Hepatocyte (in vitro differentiated cells): ENCODE measurements around the gene GOSR1. TPM values are rescaled to one million over a fixed set of nuclear protein-coding genes. Genes with fewer than 3 reads are reported as not detected.

Experiments
- DNase-seq: peaks from one replicate; pipeline ENCODE4 v3.0.0-alpha.2; 2016; ENCODE audit warnings: low spot score
- H2AFZ ChIP-seq: fragments of 200-600 bp; sonication (generic); 2 replicates; pipeline ENCODE4 v1.6.0; 2016; ENCODE audit warnings: antibody characterized with exemption, mild to moderate bottlenecking
- H3K27ac ChIP-seq: fragments of 200-600 bp; sonication (generic); 2 replicates; pipeline ENCODE4 v1.5.1; 2016; ENCODE audit warnings: mild to moderate bottlenecking
- H3K27me3 ChIP-seq: fragments of 200-600 bp; sonication (generic); 2 replicates; pipeline ENCODE4 v1.6.1; 2016
- H3K36me3 ChIP-seq: fragments of 200-600 bp; sonication (generic); replicated peaks from 2 replicates; pipeline ENCODE4 v1.5.1; 2016; ENCODE audit warnings: low read depth; ENCODE audit not compliant: insufficient read depth
- H3K4me1 ChIP-seq: fragments of 200-600 bp; sonication (generic); 2 replicates; pipeline ENCODE4 v1.5.1; 2016; ENCODE audit warnings: mild to moderate bottlenecking, moderate library complexity; ENCODE audit not compliant: insufficient read depth
- H3K4me2 ChIP-seq: fragments of 200-600 bp; sonication (generic); 2 replicates; pipeline ENCODE4 v1.6.0; 2016
- H3K4me3 ChIP-seq: fragments of 200-600 bp; sonication (generic); 2 replicates; pipeline ENCODE4 v1.5.1; 2016; ENCODE audit warnings: mild to moderate bottlenecking
- H3K79me2 ChIP-seq: fragments of 200-600 bp; sonication (generic); 2 replicates; pipeline ENCODE4 v1.6.0; 2017; ENCODE audit warnings: mild to moderate bottlenecking
- H3K9me2 ChIP-seq: fragments of 200-600 bp; sonication (generic); replicated peaks from 2 replicates; pipeline ENCODE4 v1.6.0; 2017; ENCODE audit warnings: mild to moderate bottlenecking; ENCODE audit not compliant: insufficient read depth
- H3K9me3 ChIP-seq: fragments of 200-600 bp; sonication (generic); 2 replicates; pipeline ENCODE4 v1.5.1; 2016; ENCODE audit warnings: low read depth, mild to moderate bottlenecking
- H4K20me1 ChIP-seq: fragments of 200-600 bp; sonication (generic); 2 replicates; pipeline ENCODE4 v1.6.0; 2016; ENCODE audit warnings: mild to moderate bottlenecking; ENCODE audit not compliant: insufficient read depth, poor library complexity, severe bottlenecking
- CTCF ChIP-seq: fragments of 200-600 bp; sonication (generic); IDR thresholded peaks from 2 replicates; pipeline ENCODE4 v1.5.1; 2016; ENCODE audit warnings: antibody characterized with exemption, mild to moderate bottlenecking; ENCODE audit not compliant: poor library complexity
- EZH2 ChIP-seq: fragments of 200-600 bp; sonication (generic); IDR thresholded peaks from 2 replicates; pipeline ENCODE4 v1.6.1; 2016; ENCODE audit warnings: antibody characterized with exemption, mild to moderate bottlenecking, borderline replicate concordance
- EZH2phosphoT487 ChIP-seq: fragments of 200-600 bp; sonication (generic); IDR thresholded peaks from one replicate; pipeline ENCODE4 v1.6.1; 2018; ENCODE audit warnings: antibody characterized with exemption, mild to moderate bottlenecking, low read depth, moderate library complexity; ENCODE audit not compliant: unreplicated experiment, severe bottlenecking
- WGBS: methylation state at CpG from one replicate; pipeline ENCODE4 v1.1.6; 2016; ENCODE audit warnings: low lambda C conversion rate; ENCODE audit errors: missing lambda C conversion rate; 5-methylcytosine and 5-hydroxymethylcytosine counted together
- polyA plus RNA-seq: library from polyadenylated mRNA; unstranded; fragments of >200 nt; fragmentation: Nextera tagmentation; extraction: Ambion mirVana; gene quantifications from 2 replicates; pipeline ENCODE4 v1.2.1, GENCODE V29; 2016
- total RNA-seq: library from RNA; depleted of rRNA; stranded (reverse); fragments of >200 nt; gene quantifications from 2 replicates; pipeline ENCODE4 v1.2.3, GENCODE V29; 2014

The GOSR1 gene
- total and polyA plus RNA-seq, 2 experiments from 2014 or later: 29.7 to 52.1 TPM

- Histone ChIP-seq H3K79me2 (no peaks in the 10 kb centered on the region), H3K9me3 (no peaks in the 10 kb centered on the region), H3K36me3 (no peaks in the 10 kb centered on the region), H3K4me1 (no peaks in the 10 kb centered on the region), H3K27me3 (no peaks in the 10 kb centered on the region), H3K4me3 (no peak overlapping the region), H3K9me2 (no peaks in the 10 kb centered on the region), H2AFZ (no peak overlapping the region), H3K4me2 (no peak overlapping the region), H4K20me1 (no peaks in the 10 kb centered on the region), H3K27ac (no peak overlapping the region)
- 86% methylated on average over 2 of the region's 2 CpGs for WGBS
- TF ChIP-seq EZH2 (no peak), EZH2phosphoT487 (no peak), CTCF (no peak)
- DNase-seq: no peak
Measured at GRCh38 chr17:30468465-30468864, 8.7 kb upstream of the GOSR1 start.

- Histone ChIP-seq H3K4me3 (no peak overlapping the region), H3K9me2 (no peaks in the 10 kb centered on the region), H4K20me1 (no peaks in the 10 kb centered on the region), H3K27me3 (no peaks in the 10 kb centered on the region), H3K27ac (no peak overlapping the region), H3K4me2 (no peak overlapping the region), H3K79me2 (peaks cover under 1% of the 10 kb centered on the region), H2AFZ (peak overlapping the region; percentile 36), H3K4me1 (no peaks in the 10 kb centered on the region), H3K9me3 (no peaks in the 10 kb centered on the region), H3K36me3 (no peaks in the 10 kb centered on the region)
- TF ChIP-seq EZH2phosphoT487 (no peak), EZH2 (no peak), CTCF (no peak)
- 80% methylated on average over 10 of the region's 10 CpGs for WGBS
- DNase-seq: no peak
Measured at GRCh38 chr17:30472238-30472890, 4.8 kb upstream of the GOSR1 start.

- no peak for DNase-seq
- Histone ChIP-seq H3K4me2 (no peak overlapping the region), H3K9me3 (no peaks in the 10 kb centered on the region), H3K27ac (no peak overlapping the region), H3K27me3 (no peaks in the 10 kb centered on the region), H3K9me2 (no peaks in the 10 kb centered on the region), H3K36me3 (no peaks in the 10 kb centered on the region), H4K20me1 (peaks cover 5% of the 10 kb centered on the region), H3K4me3 (no peak overlapping the region), H2AFZ (no peak overlapping the region), H3K79me2 (peaks cover 29% of the 10 kb centered on the region), H3K4me1 (peaks cover 10% of the 10 kb centered on the region)
- 96% methylated on average over 2 of the region's 2 CpGs for WGBS
- TF ChIP-seq CTCF (no peak), EZH2 (no peak), EZH2phosphoT487 (no peak)
Measured at GRCh38 chr17:30475206-30475605, 2.0 kb upstream of the GOSR1 start.
